OCI-LY1 (cell line): ENCODE results near the gene GTF3C2.

Experiments used
- H2AFZ ChIP-seq: fragments of 200-600 bp; sonication (generic), shearing (Covaris generic); 2 replicates; pipeline ENCODE4 v1.6.0; 2014; ENCODE audit warnings: antibody characterized with exemption, mild to moderate bottlenecking, low read length
- H3F3A ChIP-seq: fragments of 200-600 bp; sonication (generic), shearing (Covaris generic); 2 replicates; pipeline ENCODE4 v1.6.0; 2014; ENCODE audit warnings: mild to moderate bottlenecking, antibody characterized with exemption, low read length, moderate library complexity; ENCODE audit not compliant: insufficient read depth
- H3K27ac ChIP-seq: fragments of 200-600 bp; sonication (generic); 2 replicates; pipeline ENCODE4 v1.5.1; 2014; ENCODE audit warnings: low read length, mixed run types, mild to moderate bottlenecking, low read depth; ENCODE audit not compliant: poor library complexity, severe bottlenecking
- H3K27me3 ChIP-seq: fragments of 200-600 bp; sonication (generic); 2 replicates; pipeline ENCODE4 v1.6.0; 2014; ENCODE audit warnings: antibody characterized with exemption, mild to moderate bottlenecking, low read length, moderate library complexity; ENCODE audit not compliant: insufficient read depth
- H3K36me3 ChIP-seq: fragments of 200-600 bp; sonication (generic); 2 replicates; pipeline ENCODE4 v1.6.1; 2014; ENCODE audit warnings: mild to moderate bottlenecking, antibody characterized with exemption, low read length, moderate library complexity, mixed read lengths; ENCODE audit not compliant: insufficient read depth
- H3K4me1 ChIP-seq: fragments of 200-600 bp; sonication (generic); 2 replicates; pipeline ENCODE4 v1.5.1; 2014; ENCODE audit warnings: mild to moderate bottlenecking, low read length, moderate library complexity; ENCODE audit not compliant: insufficient read depth, severe bottlenecking
- H3K4me2 ChIP-seq: fragments of 200-600 bp; sonication (generic), shearing (Covaris generic); 2 replicates; pipeline ENCODE4 v1.6.1; 2014; ENCODE audit warnings: low read length
- H3K4me3 ChIP-seq: fragments of 200-600 bp; sonication (generic); 2 replicates; pipeline ENCODE4 v1.5.1; 2014; ENCODE audit warnings: low read length, low read depth, mild to moderate bottlenecking, mixed read lengths; ENCODE audit not compliant: poor library complexity, severe bottlenecking
- H3K79me2 ChIP-seq: fragments of 200-600 bp; shearing (Covaris generic); 2 replicates; pipeline ENCODE4 v1.6.1; 2016; ENCODE audit warnings: mixed run types, low read length, mixed read lengths; ENCODE audit not compliant: insufficient read depth
- H3K9ac ChIP-seq: fragments of 200-600 bp; sonication (generic), shearing (Covaris generic); 2 replicates; pipeline ENCODE4 v1.6.1; 2014; ENCODE audit warnings: mild to moderate bottlenecking, low read length, mixed read lengths
- H3K9me2 ChIP-seq: fragments of 200-600 bp; sonication (generic), shearing (Covaris generic); 2 replicates; pipeline ENCODE4 v1.6.1; 2014; ENCODE audit warnings: low read depth, mild to moderate bottlenecking, low read length, mixed read lengths
- H3K9me3 ChIP-seq: fragments of 200-600 bp; shearing (Covaris generic); 2 replicates; pipeline ENCODE4 v1.6.1; 2014; ENCODE audit warnings: low read length, mixed read lengths
- H4K20me1 ChIP-seq: fragments of 200-600 bp; sonication (generic), shearing (Covaris generic); 2 replicates; pipeline ENCODE4 v1.6.0; 2016; ENCODE audit warnings: mild to moderate bottlenecking, low read length; ENCODE audit not compliant: insufficient read depth
- CTCF ChIP-seq: fragments of 200-600 bp; sonication (generic), shearing (Covaris generic); IDR thresholded peaks from 2 replicates; pipeline ENCODE4 v1.5.1; 2017; ENCODE audit warnings: mild to moderate bottlenecking, antibody characterized with exemption, low read length, moderate library complexity, mixed read lengths
- EZH2 ChIP-seq: fragments of 200-600 bp; sonication (generic), shearing (Covaris generic); IDR thresholded peaks from 2 replicates; pipeline ENCODE4 v1.8.0; 2017; ENCODE audit warnings: borderline replicate concordance, mixed run types, mild to moderate bottlenecking, antibody characterized with exemption, low read length, moderate library complexity, mixed read lengths

Gene GTF3C2

GRCh38 chr2:27376866-27377617 is 20.5 kb upstream of the GTF3C2 start:
- H3K9me3 ChIP-seq: no peaks in the 10 kb centered on the region
- H3K79me2 ChIP-seq: no peaks in the 10 kb centered on the region
- no peaks in the 10 kb centered on the region for H4K20me1 ChIP-seq
- no peaks in the 10 kb centered on the region for H3F3A ChIP-seq
- no peaks in the 10 kb centered on the region for H3K27me3 ChIP-seq
- H3K4me2 ChIP-seq: no peak overlapping the region
- no peak overlapping the region for H3K4me3 ChIP-seq
- no peak overlapping the region for H2AFZ ChIP-seq
- no peak for TF ChIP-seq EZH2
- no peak for TF ChIP-seq CTCF
- peaks cover 90% of the 10 kb centered on the region for H3K36me3 ChIP-seq
- peaks cover 30% of the 10 kb centered on the region for H3K4me1 ChIP-seq
- no peak overlapping the region for H3K9ac ChIP-seq
- H3K9me2 ChIP-seq: no peaks in the 10 kb centered on the region
- no peak overlapping the region for H3K27ac ChIP-seq

GRCh38 chr2:27376151-27376865 is 19.7 kb upstream of the GTF3C2 start:
- H3K79me2 ChIP-seq: no peaks in the 10 kb centered on the region
- H3K4me2 ChIP-seq: no peak overlapping the region
- H3K9ac ChIP-seq: no peak overlapping the region
- no peak overlapping the region for H3K4me3 ChIP-seq
- no peak for TF ChIP-seq CTCF
- TF ChIP-seq EZH2: no peak
- H3K4me1 ChIP-seq: peaks cover 36% of the 10 kb centered on the region
- no peaks in the 10 kb centered on the region for H3K9me3 ChIP-seq
- H3K27me3 ChIP-seq: no peaks in the 10 kb centered on the region
- no peak overlapping the region for H3K27ac ChIP-seq
- H3K36me3 ChIP-seq: peaks cover 83% of the 10 kb centered on the region
- H3F3A ChIP-seq: no peaks in the 10 kb centered on the region
- no peaks in the 10 kb centered on the region for H4K20me1 ChIP-seq
- H3K9me2 ChIP-seq: no peaks in the 10 kb centered on the region
- no peak overlapping the region for H2AFZ ChIP-seq

GRCh38 chr2:27375513-27376099 is 19.0 kb upstream of the GTF3C2 start:
- no peak overlapping the region for H3K4me2 ChIP-seq
- H3K9me3 ChIP-seq: no peaks in the 10 kb centered on the region
- no peak for TF ChIP-seq CTCF
- no peak for TF ChIP-seq EZH2
- no peaks in the 10 kb centered on the region for H3F3A ChIP-seq
- no peaks in the 10 kb centered on the region for H3K27me3 ChIP-seq
- no peaks in the 10 kb centered on the region for H4K20me1 ChIP-seq
- no peak overlapping the region for H3K27ac ChIP-seq
- no peak overlapping the region for H3K4me3 ChIP-seq
- no peak overlapping the region for H2AFZ ChIP-seq
- H3K4me1 ChIP-seq: peaks cover 31% of the 10 kb centered on the region
- no peaks in the 10 kb centered on the region for H3K9me2 ChIP-seq
- H3K9ac ChIP-seq: no peak overlapping the region
- peaks cover 78% of the 10 kb centered on the region for H3K36me3 ChIP-seq
- H3K79me2 ChIP-seq: no peaks in the 10 kb centered on the region
